ENCODE results near the gene SEMA5A.

Gene SEMA5A

DNA sequence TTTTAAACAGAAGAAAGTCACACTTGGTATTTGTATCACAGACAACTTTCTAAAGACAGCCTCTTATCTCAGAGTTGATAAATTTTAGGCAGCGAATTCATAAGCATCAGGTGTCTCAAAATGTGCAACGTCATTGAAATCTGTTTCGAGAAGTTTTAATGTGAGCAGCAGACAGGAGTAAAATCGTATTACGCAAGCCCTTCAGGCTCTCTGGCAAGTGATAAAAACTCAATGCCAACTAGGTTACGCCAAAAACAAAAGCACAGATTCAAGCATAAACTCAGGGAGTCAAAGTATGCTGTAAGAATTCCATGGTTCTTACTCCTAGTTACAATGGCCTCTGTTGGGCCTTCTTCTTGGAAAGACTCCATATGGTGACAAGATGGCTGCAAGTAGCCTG is 244.7 kb downstream of the SEMA5A start:
- TF ChIP-seq EZH2phosphoT487 (IDR thresholded peaks at IDR 0.05; ENCODE audit: low read length) (no peak), EZH2 (optimal IDR thresholded peaks at IDR 0.05; ENCODE audit: low read depth, low read length) (no peak), CTCF (IDR thresholded peaks at IDR 0.05; ENCODE audit: low read length) (no peak)
- no peaks in the 10 kb centered on the region for H3K4me1 ChIP-seq (ENCODE audit: low read length)
- H2AFZ ChIP-seq (ENCODE audit: low read length) = no peak overlapping the region
- H3K9me3 ChIP-seq (replicated peaks; ENCODE audit: insufficient read depth, low read length) = no peaks in the 10 kb centered on the region
- H3K36me3 ChIP-seq (replicated peaks; ENCODE audit: insufficient read depth, low read length) = no peaks in the 10 kb centered on the region
- H3F3A ChIP-seq (ENCODE audit: insufficient read depth, low read length) = no peaks in the 10 kb centered on the region
- H3K4me2 ChIP-seq (ENCODE audit: low read depth, low read length) = no peak overlapping the region
- no peaks in the 10 kb centered on the region for H3K79me2 ChIP-seq (ENCODE audit: low read length)
- H4K20me1 ChIP-seq (ENCODE audit: insufficient read depth, low read length) = no peaks in the 10 kb centered on the region
- no peak for DNase-seq
- no peaks in the 10 kb centered on the region for H3K9me2 ChIP-seq (replicated peaks; ENCODE audit: insufficient read depth, low read length)
- H3K27ac ChIP-seq (ENCODE audit: low read length) = no peak overlapping the region
- no peak overlapping the region for H3K9ac ChIP-seq (ENCODE audit: low read length)
- H3K27me3 ChIP-seq (replicated peaks; ENCODE audit: insufficient read depth, low read length) = no peaks in the 10 kb centered on the region
- H3K4me3 ChIP-seq (ENCODE audit: low read length) = no peak overlapping the region

DNA sequence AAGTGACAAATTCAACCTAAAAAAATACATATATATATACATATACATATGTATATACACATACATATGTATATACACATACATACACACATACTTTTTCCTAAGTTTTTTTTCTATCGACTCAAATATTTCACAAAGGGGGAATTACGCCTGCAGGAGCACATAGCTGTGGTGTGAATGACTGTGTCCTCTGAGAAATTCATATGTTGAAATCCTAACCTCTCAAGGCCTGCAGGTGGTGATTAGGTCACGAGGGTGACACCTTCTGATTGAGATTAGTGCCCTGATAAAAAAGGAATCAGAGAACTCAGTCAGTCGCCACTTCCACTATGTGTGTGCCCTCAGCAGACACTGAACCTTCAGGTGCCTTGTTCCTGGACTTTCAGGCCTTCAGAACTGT is 248.7 kb downstream of the SEMA5A start:
- Histone ChIP-seq H3K9me2 (replicated peaks; ENCODE audit: insufficient read depth, low read length) (no peaks in the 10 kb centered on the region), H3K27ac (ENCODE audit: low read length) (no peak overlapping the region), H3K36me3 (replicated peaks; ENCODE audit: insufficient read depth, low read length) (no peaks in the 10 kb centered on the region), H3K4me1 (ENCODE audit: low read length) (no peaks in the 10 kb centered on the region), H3K9ac (ENCODE audit: low read length) (no peak overlapping the region), H3F3A (ENCODE audit: insufficient read depth, low read length) (no peaks in the 10 kb centered on the region), H4K20me1 (ENCODE audit: insufficient read depth, low read length) (no peaks in the 10 kb centered on the region), H3K4me2 (ENCODE audit: low read depth, low read length) (no peak overlapping the region), H2AFZ (ENCODE audit: low read length) (no peak overlapping the region), H3K4me3 (ENCODE audit: low read length) (no peak overlapping the region), H3K9me3 (replicated peaks; ENCODE audit: insufficient read depth, low read length) (no peaks in the 10 kb centered on the region), H3K27me3 (replicated peaks; ENCODE audit: insufficient read depth, low read length) (no peaks in the 10 kb centered on the region), H3K79me2 (ENCODE audit: low read length) (no peaks in the 10 kb centered on the region)
- DNase-seq = no peak
- no peak for TF ChIP-seq EZH2phosphoT487 (IDR thresholded peaks at IDR 0.05; ENCODE audit: low read length)

DNA sequence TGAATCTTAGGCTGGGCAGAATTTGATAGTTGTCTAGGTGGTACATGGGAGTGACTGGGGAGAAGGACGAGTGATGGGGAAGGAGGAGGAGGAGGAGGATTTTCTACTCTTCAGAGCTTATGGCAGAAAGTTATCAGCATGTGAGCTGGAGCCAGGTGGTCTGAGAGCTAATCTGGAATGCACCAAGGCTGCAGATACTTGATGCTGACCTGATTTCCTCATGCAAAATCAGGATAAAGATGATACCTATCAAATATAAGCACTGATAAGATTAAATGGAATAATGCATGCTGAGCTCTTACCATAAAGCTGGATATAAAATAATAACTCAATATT is 250.4 kb downstream of the SEMA5A start:
- no peak overlapping the region for H3K4me2 ChIP-seq (ENCODE audit: low read depth, low read length)
- TF ChIP-seq EZH2phosphoT487 (IDR thresholded peaks at IDR 0.05; ENCODE audit: low read length) = no peak
- no peak for TF ChIP-seq EZH2 (optimal IDR thresholded peaks at IDR 0.05; ENCODE audit: low read depth, low read length)
- TF ChIP-seq CTCF (IDR thresholded peaks at IDR 0.05; ENCODE audit: low read length) = no peak
- H2AFZ ChIP-seq (ENCODE audit: low read length) = no peak overlapping the region
- no peaks in the 10 kb centered on the region for H3F3A ChIP-seq (ENCODE audit: insufficient read depth, low read length)
- H3K36me3 ChIP-seq (replicated peaks; ENCODE audit: insufficient read depth, low read length) = no peaks in the 10 kb centered on the region
- H3K27me3 ChIP-seq (replicated peaks; ENCODE audit: insufficient read depth, low read length) = no peaks in the 10 kb centered on the region
- H3K4me3 ChIP-seq (ENCODE audit: low read length) = no peak overlapping the region
- no peaks in the 10 kb centered on the region for H3K9me2 ChIP-seq (replicated peaks; ENCODE audit: insufficient read depth, low read length)
- no peaks in the 10 kb centered on the region for H4K20me1 ChIP-seq (ENCODE audit: insufficient read depth, low read length)
- H3K4me1 ChIP-seq (ENCODE audit: low read length) = no peaks in the 10 kb centered on the region
- no peak overlapping the region for H3K9ac ChIP-seq (ENCODE audit: low read length)
- no peaks in the 10 kb centered on the region for H3K9me3 ChIP-seq (replicated peaks; ENCODE audit: insufficient read depth, low read length)
- H3K27ac ChIP-seq (ENCODE audit: low read length) = no peak overlapping the region
- H3K79me2 ChIP-seq (ENCODE audit: low read length) = no peaks in the 10 kb centered on the region
- DNase-seq = no peak

DNA sequence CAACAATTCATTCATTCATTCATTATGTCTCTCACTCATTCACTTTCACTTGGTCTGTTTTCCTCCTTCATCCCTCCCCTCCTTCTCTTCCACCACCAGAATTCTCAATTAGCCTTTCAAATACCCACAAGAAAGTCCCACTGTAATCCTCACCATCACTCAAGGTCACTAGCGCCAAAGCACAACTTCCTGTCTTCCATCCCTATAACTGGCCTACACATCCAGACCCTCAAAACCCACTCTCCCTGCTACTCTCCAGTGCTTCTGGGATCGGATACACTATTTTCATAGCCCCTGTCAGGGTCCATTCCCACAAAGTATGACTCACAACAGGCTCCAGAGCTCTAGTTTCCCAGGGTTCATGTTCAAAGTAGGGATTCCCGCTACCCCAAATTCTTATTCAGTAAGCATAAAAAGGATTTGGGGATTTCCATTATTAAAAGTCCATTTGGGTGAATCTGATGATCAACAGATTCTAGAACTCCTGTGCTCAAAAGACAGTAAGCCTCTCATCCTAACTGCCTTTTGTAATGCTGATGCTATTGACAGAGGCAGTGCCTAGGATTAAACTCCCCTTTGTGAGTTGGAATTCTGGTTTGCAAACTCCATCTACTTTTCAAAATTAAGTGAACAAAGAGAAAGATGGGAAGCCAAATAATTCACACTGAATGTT is 250.9 kb downstream of the SEMA5A start:
- DNase-seq = no peak
- Histone ChIP-seq H4K20me1 (ENCODE audit: insufficient read depth, low read length) (no peaks in the 10 kb centered on the region), H3F3A (ENCODE audit: insufficient read depth, low read length) (no peaks in the 10 kb centered on the region), H2AFZ (ENCODE audit: low read length) (no peak overlapping the region), H3K79me2 (ENCODE audit: low read length) (no peaks in the 10 kb centered on the region), H3K9ac (ENCODE audit: low read length) (no peak overlapping the region), H3K9me2 (replicated peaks; ENCODE audit: insufficient read depth, low read length) (no peaks in the 10 kb centered on the region), H3K36me3 (replicated peaks; ENCODE audit: insufficient read depth, low read length) (no peaks in the 10 kb centered on the region), H3K4me2 (ENCODE audit: low read depth, low read length) (no peak overlapping the region), H3K4me3 (ENCODE audit: low read length) (no peak overlapping the region), H3K4me1 (ENCODE audit: low read length) (no peaks in the 10 kb centered on the region), H3K27ac (ENCODE audit: low read length) (no peak overlapping the region), H3K9me3 (replicated peaks; ENCODE audit: insufficient read depth, low read length) (no peaks in the 10 kb centered on the region), H3K27me3 (replicated peaks; ENCODE audit: insufficient read depth, low read length) (no peaks in the 10 kb centered on the region)
- TF ChIP-seq CTCF (IDR thresholded peaks at IDR 0.05; ENCODE audit: low read length) = no peak
- no peak for TF ChIP-seq EZH2phosphoT487 (IDR thresholded peaks at IDR 0.05; ENCODE audit: low read length)
- no peak for TF ChIP-seq EZH2 (optimal IDR thresholded peaks at IDR 0.05; ENCODE audit: low read depth, low read length)

All from MM.1S (cell line).